Neuron (in vitro differentiated cells): ENCODE measurements around the gene BDH1.
"Not testable (repeated sequence)": the region's sequence is repeated elsewhere in the genome, so short reads cannot be mapped to it uniquely, and the experiment has no call there.

Experiments used
- H2AFZ ChIP-seq: one replicate; pipeline ENCODE4 v1.6.1; 2013; ENCODE audit warnings: low read depth, mild to moderate bottlenecking, inconsistent platforms, low read length, moderate library complexity
- H3K27me3 ChIP-seq: one replicate; pipeline ENCODE4 v1.6.1; 2013; ENCODE audit warnings: low read length; ENCODE audit not compliant: insufficient read depth
- H3K36me3 ChIP-seq: one replicate; pipeline ENCODE4 v1.6.1; 2013; ENCODE audit warnings: low read length; ENCODE audit not compliant: insufficient read depth
- H3K4me1 ChIP-seq: one replicate; pipeline ENCODE4 v1.6.1; 2013; ENCODE audit warnings: low read length; ENCODE audit not compliant: insufficient read depth
- H3K4me3 ChIP-seq: 2 replicates; pipeline ENCODE4 v1.5.1; 2013; ENCODE audit warnings: mild to moderate bottlenecking, low read length, moderate library complexity
- H3K9me3 ChIP-seq: one replicate; pipeline ENCODE4 v1.6.1; 2013; ENCODE audit warnings: low read length

The BDH1 gene

DNA sequence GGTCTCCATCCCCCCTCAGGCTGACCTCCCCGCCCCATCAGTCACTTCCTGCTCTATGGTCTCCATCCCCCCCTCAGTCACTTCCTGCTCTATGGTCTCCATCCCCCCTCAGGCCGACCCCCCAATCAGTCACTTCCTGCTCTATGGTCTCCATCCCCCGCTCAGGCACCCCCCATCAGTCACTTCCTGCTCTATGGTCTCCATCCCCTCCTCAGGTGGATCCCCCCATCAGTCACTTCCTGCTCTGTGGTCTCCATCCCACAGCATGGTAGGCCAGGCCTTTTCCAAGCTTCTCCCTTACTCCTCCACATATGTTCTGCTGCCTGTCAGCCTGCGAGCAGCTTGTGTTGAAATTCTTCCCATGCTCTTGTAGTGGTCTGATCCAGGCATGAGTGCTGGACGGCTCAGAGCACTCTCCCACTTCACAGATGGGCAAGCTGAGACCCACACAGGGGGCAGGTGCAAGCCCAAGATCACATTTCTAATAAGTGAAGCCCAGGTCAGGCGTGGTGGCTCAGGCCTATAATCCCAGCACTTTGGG lies 36.8 kb downstream of the BDH1 start:
- H3K4me3 ChIP-seq = no peak overlapping the region
- H3K36me3 ChIP-seq = no peaks in the 10 kb centered on the region
- peaks cover 6% of the 10 kb centered on the region for H3K4me1 ChIP-seq
- H3K9me3 ChIP-seq = no peaks in the 10 kb centered on the region
- no peak overlapping the region for H2AFZ ChIP-seq
- H3K27me3 ChIP-seq = no peaks in the 10 kb centered on the region

DNA sequence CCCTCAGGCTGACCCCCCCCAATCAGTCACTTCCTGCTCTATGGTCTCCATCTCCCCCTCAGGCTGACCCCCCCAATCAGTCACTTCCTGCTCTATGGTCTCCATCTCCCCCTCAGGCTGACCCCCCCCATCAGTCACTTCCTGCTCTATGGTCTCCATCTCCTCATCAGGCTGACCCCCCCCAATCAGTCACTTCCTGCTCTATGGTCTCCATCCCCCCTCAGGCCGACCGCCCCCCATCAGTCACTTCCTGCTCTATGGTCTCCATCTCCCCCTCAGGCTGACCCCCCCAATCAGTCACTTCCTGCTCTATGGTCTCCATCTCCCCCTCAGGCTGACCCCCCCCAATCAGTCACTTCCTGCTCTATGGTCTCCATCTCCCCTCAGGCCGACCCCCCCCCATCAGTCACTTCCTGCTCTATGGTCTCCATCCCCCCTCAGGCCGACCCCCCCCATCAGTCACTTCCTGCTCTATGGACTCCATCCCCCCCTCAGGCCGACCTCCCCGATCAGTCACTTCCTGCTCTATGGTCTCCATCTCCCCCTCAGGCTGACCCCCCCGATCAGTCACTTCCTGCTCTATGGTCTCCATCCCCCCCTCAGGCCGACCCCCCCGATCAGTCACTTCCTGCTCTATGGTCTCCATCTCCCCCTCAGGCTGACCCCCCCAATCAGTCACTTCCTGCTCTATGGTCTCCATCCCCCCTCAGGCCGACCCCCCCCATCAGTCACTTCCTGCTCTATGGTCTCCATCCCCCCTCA lies 37.7 kb downstream of the BDH1 start:
- H3K4me3 ChIP-seq, H3K9me3 ChIP-seq, H3K36me3 ChIP-seq, H3K27me3 ChIP-seq, H2AFZ ChIP-seq, H3K4me1 ChIP-seq: not testable (repeated sequence)

DNA sequence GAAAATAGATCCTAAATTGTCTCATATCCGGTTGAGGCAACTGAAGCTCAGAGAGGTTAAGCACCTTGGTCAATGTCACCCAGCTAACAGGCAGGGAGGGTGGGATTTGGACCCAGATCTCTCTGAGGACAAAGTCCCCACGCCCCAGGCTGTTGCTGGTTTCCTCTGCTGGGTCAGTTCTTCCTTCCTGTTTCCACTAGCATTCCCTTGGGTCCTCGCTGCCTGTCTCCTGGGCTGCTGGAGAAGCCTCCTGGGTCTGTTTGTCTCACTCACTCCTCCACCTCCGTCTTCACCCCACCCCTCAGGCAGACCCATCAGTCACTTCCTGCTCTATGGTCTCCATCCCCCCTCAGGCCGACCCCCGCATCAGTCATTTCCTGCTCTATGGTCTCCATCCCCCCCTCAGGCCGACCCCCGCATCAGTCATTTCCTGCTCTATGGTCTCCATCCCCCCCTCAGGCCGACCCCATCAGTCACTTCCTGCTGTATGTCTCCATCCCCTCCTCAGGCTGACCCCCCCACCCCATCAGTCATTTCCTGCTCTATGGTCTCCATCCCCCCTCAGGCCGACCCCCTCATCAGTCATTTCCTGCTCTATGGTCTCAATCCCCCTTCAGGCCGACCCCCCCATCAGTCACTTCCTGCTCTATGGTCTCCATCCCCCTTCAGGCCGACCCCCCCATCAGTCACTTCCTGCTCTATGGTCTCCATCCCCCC lies 38.7 kb downstream of the BDH1 start:
- not testable (repeated sequence) for H3K4me3 ChIP-seq, H3K27me3 ChIP-seq, H2AFZ ChIP-seq, H3K36me3 ChIP-seq, H3K9me3 ChIP-seq, H3K4me1 ChIP-seq

GRCh38 chr3:197516517-197516889 lies 39.3 kb downstream of the BDH1 start:
- Histone ChIP-seq H3K4me3 (no peak overlapping the region), H3K36me3 (no peaks in the 10 kb centered on the region), H3K27me3 (no peaks in the 10 kb centered on the region), H3K4me1 (peaks cover 6% of the 10 kb centered on the region), H2AFZ (no peak overlapping the region), H3K9me3 (no peaks in the 10 kb centered on the region)

- Histone ChIP-seq H3K27me3 (no peaks in the 10 kb centered on the region), H3K36me3 (no peaks in the 10 kb centered on the region), H3K4me1 (no peaks in the 10 kb centered on the region), H3K4me3 (no peak overlapping the region), H3K9me3 (no peaks in the 10 kb centered on the region), H2AFZ (no peak overlapping the region)
Measured at GRCh38 chr3:197514786-197515355, 40.9 kb downstream of the BDH1 start.

- Histone ChIP-seq H3K27me3 (no peaks in the 10 kb centered on the region), H3K4me1 (peaks cover 4% of the 10 kb centered on the region), H3K36me3 (no peaks in the 10 kb centered on the region), H3K9me3 (no peaks in the 10 kb centered on the region), H2AFZ (no peak overlapping the region), H3K4me3 (no peak overlapping the region)
Measured at GRCh38 chr3:197513953-197514785, 41.6 kb downstream of the BDH1 start.

GRCh38 chr3:197512691-197513571 lies 42.8 kb downstream of the BDH1 start:
- H3K27me3 ChIP-seq = no peaks in the 10 kb centered on the region
- H3K4me1 ChIP-seq = peaks cover 4% of the 10 kb centered on the region
- no peaks in the 10 kb centered on the region for H3K36me3 ChIP-seq

GRCh38 chr3:197511853-197512635 lies 43.7 kb downstream of the BDH1 start:
- H3K9me3 ChIP-seq = no peaks in the 10 kb centered on the region
- no peaks in the 10 kb centered on the region for H3K27me3 ChIP-seq
- H2AFZ ChIP-seq = no peak overlapping the region
- H3K4me3 ChIP-seq = no peak overlapping the region
- no peaks in the 10 kb centered on the region for H3K36me3 ChIP-seq
- H3K4me1 ChIP-seq = peaks cover 4% of the 10 kb centered on the region

More at GRCh38 chr3:197512691-197513571, 42.8 kb downstream of the BDH1 start:
- Histone ChIP-seq H3K9me3 (no peaks in the 10 kb centered on the region), H3K4me3 (no peak overlapping the region), H2AFZ (no peak overlapping the region)

DNA sequence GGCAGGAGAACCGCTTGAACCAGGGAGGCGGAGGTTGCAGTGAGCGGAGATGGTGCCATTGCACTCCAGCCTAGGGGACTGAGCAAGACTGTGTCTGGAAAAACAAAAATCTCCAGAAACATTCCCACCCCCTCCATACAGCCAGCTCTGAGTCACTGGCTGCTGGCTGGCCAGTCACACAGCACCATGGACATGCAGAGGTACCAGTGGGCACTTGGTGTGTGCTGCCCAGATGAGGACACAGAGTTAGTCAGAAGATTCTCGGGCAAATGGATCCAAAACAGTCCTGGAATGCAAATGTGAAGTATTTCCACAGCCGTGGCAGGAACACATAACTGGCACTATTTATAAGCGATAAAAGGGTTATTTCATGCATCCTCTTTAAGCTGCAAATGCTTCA lies 44.6 kb downstream of the BDH1 start:
- Histone ChIP-seq H3K9me3 (no peaks in the 10 kb centered on the region), H2AFZ (no peak overlapping the region), H3K4me1 (peaks cover 4% of the 10 kb centered on the region), H3K36me3 (no peaks in the 10 kb centered on the region), H3K4me3 (no peak overlapping the region), H3K27me3 (no peaks in the 10 kb centered on the region)

DNA sequence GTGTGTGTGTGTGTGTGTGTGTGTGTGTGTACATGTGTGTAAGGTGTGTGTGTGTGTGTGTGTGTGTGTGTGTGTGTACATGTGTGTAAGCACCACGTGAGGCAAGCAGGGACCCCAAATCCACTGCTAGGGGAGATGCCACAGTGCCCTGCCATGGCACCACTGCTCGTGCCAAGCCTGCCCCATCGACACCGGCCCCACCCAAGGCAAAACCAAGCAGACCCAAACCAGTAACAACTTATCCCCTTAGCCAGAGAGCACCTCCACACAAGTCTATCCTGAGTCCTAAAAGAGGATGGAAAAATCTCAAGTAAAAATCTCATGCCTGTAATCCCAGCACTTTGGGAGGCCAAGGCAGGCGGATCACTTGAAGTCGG lies 45.1 kb downstream of the BDH1 start:
- Histone ChIP-seq H3K27me3 (no peaks in the 10 kb centered on the region), H3K36me3 (no peaks in the 10 kb centered on the region), H3K4me3 (no peak overlapping the region), H2AFZ (no peak overlapping the region), H3K4me1 (peaks cover 4% of the 10 kb centered on the region), H3K9me3 (no peaks in the 10 kb centered on the region)

GRCh38 chr3:197508924-197509775 lies 46.6 kb downstream of the BDH1 start:
- no peaks in the 10 kb centered on the region for H3K27me3 ChIP-seq
- H3K4me1 ChIP-seq = peaks cover 9% of the 10 kb centered on the region
- H3K36me3 ChIP-seq = no peaks in the 10 kb centered on the region
- peak overlapping the region; percentile 93 for H2AFZ ChIP-seq
- H3K4me3 ChIP-seq = no peak overlapping the region
- no peaks in the 10 kb centered on the region for H3K9me3 ChIP-seq
